GM20431 (cell line): Measurements from ENCODE around the gene RAB8A.

ENCODE experiments used
- in situ Hi-C: fragments of 300-500 bp; cut with MseI, MboI; formaldehyde crosslinking; loops from one replicate; pipeline ENCODE4 v1.15.0; 2020; ENCODE audit warnings: low sequenced_read_pairs; ENCODE audit not compliant: unreplicated experiment

RAB8A gene

DNA sequence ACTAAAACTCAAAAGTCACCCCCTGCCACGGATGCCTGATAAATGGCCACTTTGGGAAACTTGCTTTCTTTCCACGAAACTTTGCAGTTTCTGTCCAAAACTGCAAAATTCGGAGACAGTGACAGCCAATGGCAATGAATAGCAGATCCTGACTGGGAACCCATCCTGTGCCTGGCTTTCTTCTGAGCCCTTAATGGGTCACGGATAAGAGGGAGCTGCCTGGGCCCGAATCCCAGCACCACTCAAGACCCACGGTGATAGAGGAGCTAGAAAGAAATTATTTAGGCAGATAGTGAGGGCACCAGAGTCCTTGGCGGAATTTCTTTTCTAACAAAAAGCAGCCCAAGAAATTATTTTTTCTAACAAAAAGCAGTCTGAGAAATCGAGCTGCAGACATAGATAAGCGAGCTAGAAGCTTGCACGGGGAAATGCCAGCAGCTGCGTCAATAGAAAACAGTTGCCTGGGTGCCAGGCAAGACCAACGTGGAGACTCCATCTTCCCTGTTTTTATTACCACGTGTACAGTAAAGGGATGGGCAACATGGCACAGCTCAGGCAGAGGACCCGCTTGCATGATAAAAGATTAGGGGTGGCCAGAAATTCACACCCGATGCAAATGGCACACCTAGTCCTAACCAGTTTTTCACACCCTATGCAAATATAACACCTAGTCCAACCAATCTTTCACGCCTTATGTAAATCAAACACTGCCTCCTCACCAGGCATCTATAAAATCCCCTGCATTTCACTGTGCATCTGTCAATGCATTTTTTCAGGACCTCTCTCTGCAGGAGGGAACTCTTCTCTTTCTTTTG is 24.7 kb downstream of the RAB8A start:
- in situ Hi-C loops = no loop called here

DNA sequence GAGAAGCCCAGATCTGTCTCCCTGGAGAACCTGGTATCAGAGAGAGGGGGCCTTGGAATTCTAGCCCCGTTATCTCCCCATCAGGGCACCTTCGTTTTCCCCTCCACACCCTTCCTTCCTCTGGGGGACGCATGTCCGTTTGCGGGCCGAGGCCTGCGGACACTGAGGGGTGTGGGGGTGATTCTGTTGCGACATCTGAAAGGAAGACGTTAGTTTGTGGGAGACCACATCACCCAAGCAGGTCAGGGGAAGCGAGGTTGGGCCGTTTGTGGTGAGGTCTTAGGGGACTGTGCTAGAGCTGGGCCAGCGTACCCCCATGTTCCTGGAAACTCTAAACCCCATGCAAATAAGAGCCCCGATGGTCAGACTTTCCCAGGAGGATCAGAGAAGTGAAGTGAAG is 28.1 kb downstream of the RAB8A start:
- in situ Hi-C loops = no loop called here

DNA sequence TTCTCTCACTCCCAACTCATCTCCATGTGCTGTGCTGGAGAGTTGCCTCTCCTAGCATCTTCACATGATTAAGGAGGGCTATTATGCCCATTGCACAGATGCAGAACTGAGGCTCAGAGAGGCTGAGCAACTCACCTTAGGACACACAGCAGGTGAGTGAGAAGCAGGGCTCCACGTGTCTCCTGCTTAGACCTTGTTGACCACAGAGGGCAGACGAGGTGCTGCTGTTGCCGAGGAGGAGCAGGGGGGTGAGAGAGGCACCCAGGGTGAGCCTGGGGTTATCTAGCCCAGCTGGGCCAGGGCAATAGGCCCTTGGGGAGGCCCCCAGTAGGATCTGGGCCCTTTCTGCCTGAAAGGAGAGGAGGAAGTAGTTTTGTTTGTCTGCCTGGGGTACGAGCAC is 29.4 kb downstream of the RAB8A start:
- in situ Hi-C loops = no loop called here

DNA sequence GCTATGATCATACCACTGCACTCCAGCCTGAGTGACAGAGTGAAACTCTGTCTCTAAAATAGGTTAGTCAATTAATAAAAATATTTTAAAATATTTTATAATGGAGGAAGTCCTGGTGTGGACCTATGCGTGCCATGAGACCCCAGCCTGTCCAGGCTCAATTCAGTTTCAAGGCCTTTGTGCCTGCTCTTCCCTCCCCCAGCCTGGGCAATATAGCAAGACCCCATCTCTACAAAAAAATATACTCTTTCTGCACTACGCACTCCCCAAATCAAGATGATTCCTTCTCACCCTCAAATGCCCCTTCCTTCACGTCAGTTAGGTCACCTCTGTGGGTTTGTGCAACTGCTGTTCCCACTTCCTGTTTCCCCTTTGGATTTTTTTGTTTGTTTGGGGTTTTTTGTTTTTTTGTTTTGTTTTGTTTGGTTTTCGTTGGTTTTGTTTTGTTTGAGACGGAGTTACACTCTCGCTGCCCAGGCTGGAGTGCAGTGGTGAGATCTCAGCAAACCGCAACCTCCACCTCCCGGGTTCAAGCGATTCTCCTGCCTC is 30.4 kb downstream of the RAB8A start:
- in situ Hi-C loops = no loop called here

DNA sequence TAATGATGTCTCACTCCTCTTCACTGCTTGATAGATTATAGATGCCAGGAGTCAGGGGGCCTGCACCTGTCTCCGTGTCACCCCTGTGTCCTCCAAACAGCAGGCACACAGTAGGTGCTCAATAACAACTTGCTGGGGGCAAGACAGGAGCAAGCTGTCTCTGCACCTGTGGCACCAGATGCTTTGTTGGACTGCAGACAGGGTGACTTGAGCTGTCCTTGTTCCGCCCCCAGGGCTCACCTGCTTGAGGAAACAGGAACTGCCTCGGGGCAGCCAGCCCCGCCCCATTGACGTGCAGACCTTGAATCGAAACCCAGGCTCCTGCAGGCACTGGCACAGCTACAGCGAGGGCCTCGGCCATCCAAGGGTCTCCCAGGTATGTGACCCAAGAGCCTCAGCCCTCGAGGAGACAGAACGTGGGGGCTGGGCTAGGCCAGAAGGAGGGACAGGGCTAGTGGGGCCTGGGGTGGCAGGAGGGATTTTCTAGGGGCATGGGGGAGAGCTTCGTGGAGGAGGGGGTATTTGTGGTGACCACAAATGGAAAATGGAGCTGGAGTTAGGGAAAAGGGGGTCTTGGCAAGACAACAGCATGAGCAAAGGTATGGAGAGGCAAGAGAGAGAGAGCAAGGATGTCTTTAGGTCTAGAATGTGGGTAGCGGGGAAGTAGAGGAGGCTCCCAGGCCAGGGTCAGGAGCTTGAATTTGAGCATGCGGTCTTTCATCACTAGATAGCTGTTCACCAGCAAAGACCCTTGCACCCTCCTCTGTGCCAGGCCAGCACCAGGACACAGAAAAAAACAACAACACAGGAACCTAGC is 31.9 kb downstream of the RAB8A start, which contains the start of gene HSH2D:
TSS of gene HSH2D (plus strand) at position 287 of the 817 bp plus-strand sequence. CDS start 5,066 bp downstream, outside the sequence.
- in situ Hi-C loops = no loop called here

DNA sequence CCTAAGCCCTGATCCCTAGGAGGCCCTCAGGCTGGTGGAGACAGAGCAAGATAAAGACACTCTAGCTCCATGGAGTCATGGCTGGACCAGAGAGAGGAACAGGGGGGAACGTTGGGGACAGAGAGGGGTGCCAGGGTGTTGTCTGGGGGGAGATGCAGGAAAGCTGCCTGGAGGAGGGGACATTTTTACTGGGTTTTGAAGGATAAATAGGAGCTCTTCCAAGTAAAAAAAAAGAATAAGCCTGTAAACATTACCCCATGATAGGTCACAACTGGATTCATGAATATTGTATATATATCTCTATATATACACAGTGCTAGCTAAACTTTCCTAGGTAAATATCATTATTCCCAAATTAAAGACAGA is 32.5 kb downstream of the RAB8A start:
- in situ Hi-C loops = no loop called here

DNA sequence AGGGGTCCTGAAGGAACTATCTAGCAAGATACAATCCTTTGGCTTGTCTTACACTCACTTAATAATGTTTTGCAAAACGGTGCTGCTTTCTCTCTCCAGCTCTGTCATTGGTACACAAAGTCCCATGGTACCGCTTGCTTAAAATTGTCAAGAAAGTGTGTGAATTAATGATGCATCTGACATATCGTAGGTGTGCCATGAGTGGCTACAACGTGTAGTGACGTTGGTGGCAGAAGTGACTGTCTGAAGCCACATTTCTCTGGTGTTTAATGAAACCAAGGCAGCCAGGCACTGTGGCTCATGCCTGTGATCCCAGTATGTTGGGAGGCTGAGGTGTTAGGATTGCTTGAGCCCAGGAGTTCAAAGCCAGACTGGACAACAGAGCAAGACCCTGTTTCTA is 34.4 kb downstream of the RAB8A start:
- in situ Hi-C loops = no loop called here

DNA sequence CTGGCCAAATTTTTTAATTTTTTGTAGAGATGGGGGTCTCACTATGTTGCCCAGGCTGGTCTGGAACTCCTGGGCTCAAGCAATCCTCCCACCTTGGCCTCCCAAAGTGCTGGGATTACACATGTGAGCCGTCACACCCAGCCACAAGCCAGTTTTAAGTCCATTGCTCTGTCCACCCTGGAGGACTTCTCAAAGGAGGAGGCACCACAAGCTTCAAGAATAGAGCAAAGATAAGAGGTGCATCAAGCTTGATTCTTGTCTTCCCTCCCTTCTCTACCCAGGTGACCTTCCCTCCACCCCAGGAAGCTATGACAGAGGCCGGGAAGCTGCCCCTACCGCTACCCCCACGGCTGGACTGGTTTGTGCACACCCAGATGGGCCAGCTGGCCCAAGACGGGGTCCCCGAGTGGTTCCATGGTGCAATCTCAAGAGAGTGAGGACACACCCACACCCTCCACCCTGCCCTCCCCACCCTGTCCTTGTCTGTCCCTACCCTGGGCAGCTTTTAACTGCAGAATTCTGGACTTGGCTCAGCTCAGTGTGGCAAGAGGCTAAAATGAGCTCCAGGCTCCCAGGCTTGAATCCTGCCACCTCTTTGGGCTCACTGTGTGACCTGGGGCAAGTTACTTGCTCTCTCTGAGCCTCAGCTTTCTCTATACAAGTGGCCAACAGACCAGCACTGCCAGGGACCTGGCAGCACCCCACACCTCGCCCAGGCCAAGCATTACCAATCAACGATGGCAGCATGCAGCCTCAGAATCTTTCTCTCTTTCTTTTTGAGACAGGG is 36.9 kb downstream of the RAB8A start:
- in situ Hi-C loops = no loop called here

DNA sequence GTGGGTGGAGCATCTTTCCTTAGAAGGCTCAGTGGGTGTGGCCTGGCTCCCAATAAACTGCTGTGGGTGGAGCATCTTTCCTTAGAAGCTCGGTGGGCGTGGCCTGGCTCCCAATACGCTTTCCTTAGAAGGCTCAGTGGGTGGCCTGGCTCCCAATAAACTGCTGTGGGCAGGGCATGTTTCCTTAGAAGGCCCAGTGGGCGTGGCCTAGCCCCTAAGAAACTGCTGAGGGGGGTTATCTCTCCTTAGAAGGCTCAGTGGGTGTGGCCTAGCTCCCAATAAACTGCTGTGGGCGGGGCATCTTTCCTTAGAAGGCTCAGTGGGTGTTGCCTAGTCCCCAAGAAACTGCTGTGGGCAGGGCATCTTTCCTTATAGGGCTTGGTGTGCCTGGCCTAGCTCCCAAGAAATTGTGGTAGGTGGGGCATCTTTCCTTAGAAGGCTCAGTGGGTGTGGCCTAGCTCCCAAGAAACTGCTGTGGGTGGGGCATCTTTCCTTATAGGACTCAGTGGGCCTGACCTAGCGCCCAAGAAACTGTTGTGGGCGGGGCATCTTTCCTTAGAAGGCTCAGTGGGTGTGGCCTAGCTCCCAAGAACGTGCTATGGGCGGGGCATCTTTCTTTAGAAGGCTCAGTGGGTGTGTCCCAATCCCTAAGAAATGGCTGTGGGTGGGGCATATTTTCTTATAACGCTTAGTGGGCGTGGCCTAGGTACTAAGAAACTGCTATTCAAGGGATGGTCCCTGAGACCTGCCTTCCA is 42.1 kb downstream of the RAB8A start:
- in situ Hi-C loops = no loop called here

DNA sequence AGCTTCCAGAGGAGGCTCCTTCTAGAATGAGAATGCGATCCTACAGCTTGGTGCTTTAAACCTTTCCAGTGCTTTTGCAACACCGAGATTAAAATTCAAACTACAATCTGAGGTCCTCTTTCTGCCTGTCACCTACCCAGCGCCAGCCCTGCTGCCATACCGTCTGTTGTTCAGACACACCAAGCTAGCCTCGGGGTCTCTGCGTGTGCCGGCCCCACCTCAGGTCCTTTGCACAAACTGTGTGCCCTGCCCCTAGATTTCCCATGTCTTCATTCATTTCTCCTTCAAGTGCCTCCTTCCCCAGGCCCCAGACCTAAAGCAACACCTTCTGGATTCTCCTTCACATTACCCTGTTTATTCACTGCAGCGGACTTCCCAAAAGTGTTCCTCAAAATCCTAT is 42.9 kb downstream of the RAB8A start:
- in situ Hi-C loops = no loop called here

DNA sequence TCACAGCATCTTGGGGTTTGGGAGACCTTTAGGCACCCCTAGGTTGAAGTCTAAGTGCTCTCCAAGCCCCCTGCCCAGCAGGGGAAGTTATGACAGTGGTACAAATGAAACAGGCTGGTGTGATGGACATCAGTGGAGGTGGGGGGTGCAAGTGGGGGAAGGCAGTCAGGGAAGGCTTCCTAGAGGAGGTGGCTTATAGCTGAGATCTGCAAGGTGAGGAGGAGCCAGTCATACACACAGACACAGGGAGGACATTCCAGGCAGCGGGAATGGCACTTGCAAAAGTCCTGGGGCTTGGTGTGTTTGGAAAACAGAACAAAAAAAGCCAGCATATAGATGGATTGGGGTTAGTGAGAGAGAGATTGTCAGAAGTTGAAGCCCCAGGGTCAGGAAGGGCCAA is 43.4 kb downstream of the RAB8A start:
- in situ Hi-C loops = no loop called here

DNA sequence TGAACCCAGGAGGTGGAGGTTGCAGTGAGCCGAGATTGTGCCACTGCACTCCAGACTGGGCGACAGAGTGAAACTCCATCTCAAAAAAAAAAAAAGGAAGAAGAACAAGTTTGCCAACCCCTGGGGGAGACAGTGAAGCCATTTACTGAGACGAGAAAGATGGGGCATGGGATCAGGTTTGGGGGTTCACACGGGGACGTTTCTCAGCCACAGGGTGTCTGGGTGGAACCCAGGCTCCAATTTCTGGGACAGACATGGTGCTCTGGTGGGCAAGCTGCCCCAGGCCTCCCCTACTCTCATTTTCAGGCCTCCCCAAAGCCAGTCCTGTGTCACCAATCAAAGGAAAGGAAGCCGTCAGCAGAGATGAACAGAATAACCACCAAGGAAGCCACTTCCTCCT is 45.2 kb downstream of the RAB8A start:
- in situ Hi-C loops = no loop called here

DNA sequence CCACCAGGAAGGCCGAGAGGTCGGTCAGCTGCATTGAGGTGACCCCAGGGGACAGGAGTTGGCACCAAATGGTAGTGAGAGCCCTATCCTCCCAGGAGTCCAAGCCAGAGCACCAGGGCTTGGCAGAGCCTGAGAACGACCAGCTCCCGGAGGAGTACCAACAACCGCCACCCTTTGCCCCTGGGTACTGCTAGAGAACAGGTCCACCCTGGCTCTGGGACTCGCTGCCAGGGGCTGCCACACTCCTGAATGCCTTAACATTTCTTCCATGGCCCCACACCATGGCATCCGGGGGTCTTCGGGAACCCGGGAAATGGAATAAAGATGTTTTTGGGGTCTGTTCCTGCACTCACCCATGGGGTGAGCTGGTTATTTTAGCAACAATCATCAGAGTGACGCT is 45.9 kb downstream of the RAB8A start:
- in situ Hi-C loops = no loop called here

DNA sequence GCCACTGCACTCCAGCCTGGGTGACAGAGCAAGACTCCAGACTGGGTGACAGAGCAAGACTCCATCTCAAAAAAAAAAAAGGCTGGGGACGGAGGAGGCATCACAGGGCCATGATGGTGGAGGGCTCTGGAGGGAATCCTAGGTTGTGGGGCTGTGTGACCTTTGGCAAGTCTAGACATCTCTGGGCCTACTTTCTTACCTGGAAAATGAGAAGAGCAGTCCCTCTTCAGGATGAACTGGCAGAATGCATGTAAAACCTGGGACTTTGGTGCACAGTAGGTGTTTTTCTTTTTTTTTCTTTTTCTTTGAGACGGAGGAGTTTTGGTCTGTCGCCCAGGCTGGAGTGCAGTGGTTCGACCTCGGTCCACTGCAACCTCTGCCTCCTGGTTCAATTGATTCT is 48.0 kb downstream of the RAB8A start:
- in situ Hi-C loops = loop anchor here (10.0 kb wide), 1 partner anchor 95 kb away; no protein-coding TSS in a partner anchor

DNA sequence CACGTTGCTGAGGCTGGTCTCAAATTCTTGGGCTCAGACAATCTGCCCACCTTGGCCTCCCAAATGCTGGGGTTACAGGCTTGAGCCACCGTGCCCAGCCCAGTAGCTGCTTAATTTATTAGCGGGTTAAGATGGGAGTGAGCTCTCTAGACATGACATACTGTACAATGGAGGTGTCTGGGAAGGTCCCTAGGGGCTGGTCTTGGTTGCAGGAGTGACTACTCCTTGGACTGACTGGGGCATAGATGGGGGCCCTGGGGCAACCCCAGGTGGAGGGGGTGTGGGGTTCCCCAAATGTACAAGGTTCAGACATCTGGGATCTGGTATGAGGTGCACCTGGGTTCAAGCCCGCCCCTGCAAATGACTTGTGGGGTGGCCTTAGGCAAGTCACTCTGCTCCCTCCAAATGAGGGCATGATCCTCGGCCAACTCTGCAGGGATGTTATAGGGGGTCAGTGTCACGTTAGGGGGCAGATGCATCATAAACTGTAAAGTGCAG is 48.8 kb downstream of the RAB8A start:
- in situ Hi-C loops = loop anchor here (10.0 kb wide), 1 partner anchor 96 kb away; no protein-coding TSS in a partner anchor

DNA sequence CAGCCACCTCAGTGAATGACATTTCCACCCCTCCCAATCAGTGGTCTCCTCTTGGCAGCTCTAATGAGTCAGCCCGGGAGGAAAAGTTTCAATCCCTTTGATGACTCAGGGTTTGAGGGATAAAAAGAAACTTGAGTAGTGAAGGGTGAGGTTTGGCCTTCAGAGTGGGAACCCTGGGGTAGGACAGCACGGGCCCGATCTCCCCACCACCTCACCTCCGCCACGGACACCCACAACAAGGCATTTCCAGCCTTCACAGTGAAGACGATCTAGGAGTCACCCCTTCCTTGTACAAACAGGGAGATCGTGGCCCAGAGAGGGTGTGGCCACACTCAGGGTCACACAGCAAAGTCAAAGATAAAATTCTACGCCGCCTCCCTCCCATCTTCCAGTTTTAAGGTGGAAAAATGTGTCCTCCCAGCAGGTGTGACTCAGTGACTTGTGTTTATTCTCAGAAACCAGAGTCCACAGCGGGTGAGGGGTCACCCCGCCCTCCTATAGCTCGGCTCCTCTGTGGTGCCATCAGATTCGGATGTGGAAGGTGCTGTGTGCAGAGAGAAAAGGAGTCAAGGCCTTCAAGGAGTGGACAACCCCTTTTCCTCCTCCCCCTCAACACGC is 49.4 kb downstream of the RAB8A start:
- in situ Hi-C loops = loop anchor here (10.0 kb wide), 1 partner anchor 96 kb away; no protein-coding TSS in a partner anchor

DNA sequence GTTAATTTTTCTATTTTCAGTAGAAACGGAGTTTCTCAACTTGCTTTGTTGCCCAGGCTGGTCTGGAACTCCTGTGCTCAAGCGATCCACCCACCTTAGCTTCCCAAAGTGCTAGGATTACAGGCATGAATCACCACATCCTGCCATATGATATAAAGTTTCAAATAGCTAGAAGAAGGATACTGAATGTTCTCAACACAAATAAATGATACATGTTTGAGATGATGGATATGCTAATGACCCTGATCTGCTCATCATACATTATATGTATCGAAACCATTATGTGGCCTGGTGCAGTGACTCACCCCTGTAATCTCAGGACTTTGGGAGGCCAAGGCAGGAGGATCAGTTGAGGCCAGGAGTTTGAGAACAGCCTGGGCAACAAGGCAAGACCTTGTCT is 50.2 kb downstream of the RAB8A start:
- in situ Hi-C loops = loop anchor here (10.0 kb wide), 1 partner anchor 97 kb away; no protein-coding TSS in a partner anchor

DNA sequence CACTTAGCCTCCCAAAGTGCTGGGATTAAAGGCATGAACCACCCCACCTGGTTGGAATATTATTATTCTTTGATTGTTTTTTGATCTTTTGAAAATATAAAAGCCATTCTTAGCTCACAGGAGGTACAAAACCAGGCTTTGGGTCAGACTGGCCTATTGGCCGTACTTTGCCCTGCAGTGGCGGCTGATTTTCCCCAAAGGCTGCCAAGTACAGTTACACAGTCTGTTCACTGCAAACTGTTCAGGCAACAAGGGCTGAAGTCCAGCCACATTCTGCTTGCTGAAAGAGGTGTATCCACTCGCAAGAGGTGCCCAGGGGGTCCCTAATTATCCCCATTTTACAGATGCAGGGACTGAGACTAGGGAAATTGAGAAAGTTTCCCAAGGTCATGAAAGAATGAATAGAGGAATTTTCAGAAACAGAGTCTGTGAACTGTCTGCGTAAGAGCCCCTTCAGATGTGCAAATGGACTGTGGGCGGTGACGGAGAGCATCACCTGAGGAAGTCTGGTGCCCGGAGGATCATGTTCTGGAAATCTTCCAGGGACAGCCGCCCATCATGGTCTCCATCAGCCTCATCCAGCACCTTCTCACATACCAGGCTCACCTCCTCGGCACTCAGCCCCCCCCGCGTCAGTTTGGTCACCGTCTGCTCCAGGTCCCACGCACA is 52.7 kb downstream of the RAB8A start:
- in situ Hi-C loops = loop anchor here (10.0 kb wide), 1 partner anchor 100 kb away; no protein-coding TSS in a partner anchor
